Glutamatergic neuron (in vitro differentiated cells): ENCODE results near the gene IQSEC3. TPM values are rescaled to one million over a fixed set of nuclear protein-coding genes. Genes with fewer than 3 reads are reported as not detected.
"Not testable (repeated sequence)": the region's sequence is repeated elsewhere in the genome, so short reads cannot be mapped to it uniquely, and the experiment has no call there.

Experiments
- DNase-seq: peaks from one replicate; pipeline ENCODE4 v3.0.0; 2022
- H3K27ac Mint-ChIP-seq: one replicate; pipeline ENCODE4 v1.8.0; 2020; ENCODE audit warnings: mild to moderate bottlenecking, mixed read lengths, inconsistent platforms; ENCODE audit not compliant: unreplicated experiment
- H3K27me3 Mint-ChIP-seq: one replicate; pipeline ENCODE4 v1.8.0; 2020; ENCODE audit warnings: mild to moderate bottlenecking, moderate library complexity, mixed read lengths, inconsistent platforms; ENCODE audit not compliant: unreplicated experiment
- H3K36me3 Mint-ChIP-seq: one replicate; pipeline ENCODE4 v1.8.0; 2020; ENCODE audit warnings: mild to moderate bottlenecking, mixed read lengths, inconsistent platforms; ENCODE audit not compliant: unreplicated experiment
- H3K4me1 Mint-ChIP-seq: one replicate; pipeline ENCODE4 v1.8.0; 2020; ENCODE audit warnings: mild to moderate bottlenecking, low read depth, mixed read lengths, inconsistent platforms; ENCODE audit not compliant: unreplicated experiment
- H3K4me3 Mint-ChIP-seq: one replicate; pipeline ENCODE4 v1.8.0; 2020; ENCODE audit warnings: mild to moderate bottlenecking, mixed read lengths, inconsistent platforms; ENCODE audit not compliant: unreplicated experiment
- H3K9me3 Mint-ChIP-seq: one replicate; pipeline ENCODE4 v1.8.0; 2020; ENCODE audit warnings: mild to moderate bottlenecking, moderate library complexity, mixed read lengths, inconsistent platforms; ENCODE audit not compliant: unreplicated experiment
- CTCF ChIP-seq: fragments of 200-600 bp; sonication (generic); IDR thresholded peaks from one replicate; pipeline ENCODE4 v1.5.0; 2021; ENCODE audit not compliant: partially characterized antibody, unreplicated experiment
- total RNA-seq: library from RNA; stranded (reverse); fragmentation: NEBNext Ultra II Directional; extraction: Animal tissue kit (Norgen Biotek cat#: 25700); gene quantifications from one replicate; pipeline ENCODE4 v1.2.1, GENCODE V29; 2021; ENCODE audit not compliant: unreplicated experiment

The IQSEC3 gene
- total RNA-seq, 1 donor from 2014 or later = 41.4 TPM

DNA sequence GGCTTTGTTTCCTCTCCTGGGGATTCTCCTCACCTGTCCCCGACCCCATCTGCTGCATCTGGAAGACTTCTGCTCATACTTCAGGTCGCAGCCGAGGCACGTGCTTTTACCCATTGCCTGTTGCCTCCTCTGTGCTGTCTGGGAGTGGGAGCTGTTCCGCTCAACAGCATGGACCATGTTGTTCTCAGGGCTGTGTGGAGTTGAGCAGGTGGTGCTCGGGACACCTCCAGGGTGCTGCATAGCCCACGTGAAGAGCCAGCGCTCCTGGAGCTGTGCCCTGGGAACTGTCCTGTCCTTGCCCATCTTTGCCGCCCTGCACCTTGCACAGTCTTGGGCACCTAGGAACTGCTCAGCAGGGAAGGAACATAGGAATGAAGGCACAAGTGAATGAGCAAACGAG, 62.4 kb downstream of the IQSEC3 start:
- peaks cover 17% of the 10 kb centered on the region for H3K9me3 Mint-ChIP-seq
- H3K27me3 Mint-ChIP-seq = peaks cover 6% of the 10 kb centered on the region
- no peak for TF ChIP-seq CTCF
- H3K36me3 Mint-ChIP-seq = peaks cover 4% of the 10 kb centered on the region
- H3K4me1 Mint-ChIP-seq = peaks cover 9% of the 10 kb centered on the region
- H3K27ac Mint-ChIP-seq = no peak overlapping the region
- H3K4me3 Mint-ChIP-seq = no peak overlapping the region
- no peak for DNase-seq

- Mint-ChIP-seq H3K4me3 (no peak overlapping the region), H3K9me3 (peaks cover 17% of the 10 kb centered on the region), H3K36me3 (peaks cover 4% of the 10 kb centered on the region), H3K4me1 (peaks cover 10% of the 10 kb centered on the region), H3K27me3 (peaks cover 6% of the 10 kb centered on the region), H3K27ac (no peak overlapping the region)
- no peak for TF ChIP-seq CTCF
- no peak for DNase-seq
These were observed 64.0 kb downstream of the IQSEC3 start for GRCh38 chr12:130519-130918.

DNA sequence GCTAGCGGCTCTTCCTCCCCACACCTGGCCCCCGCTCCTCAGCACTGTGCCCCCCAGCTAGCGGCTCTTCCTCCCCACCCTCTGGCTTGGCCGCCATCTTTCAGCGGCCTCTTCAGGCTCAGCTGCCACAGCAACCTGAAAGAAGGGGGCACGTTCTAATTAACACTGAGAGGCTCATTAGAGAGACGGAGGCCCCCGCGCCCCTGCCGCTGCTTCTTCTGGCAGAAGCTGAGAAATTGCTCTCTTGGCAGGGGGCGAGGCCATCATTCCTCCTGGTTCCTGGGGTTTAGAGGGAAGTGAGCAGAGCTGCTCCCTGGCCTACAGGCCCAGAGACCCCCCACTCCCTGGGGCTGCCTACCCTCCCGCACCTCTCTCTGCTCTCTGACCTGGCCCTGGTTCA, 64.4 kb downstream of the IQSEC3 start:
- DNase-seq = no peak
- no peak overlapping the region for H3K27ac Mint-ChIP-seq
- TF ChIP-seq CTCF = no peak
- H3K4me1 Mint-ChIP-seq = peaks cover 10% of the 10 kb centered on the region
- peaks cover 6% of the 10 kb centered on the region for H3K27me3 Mint-ChIP-seq
- H3K9me3 Mint-ChIP-seq = peaks cover 17% of the 10 kb centered on the region
- no peak overlapping the region for H3K4me3 Mint-ChIP-seq
- H3K36me3 Mint-ChIP-seq = peaks cover 4% of the 10 kb centered on the region

- Mint-ChIP-seq H3K4me1 (peaks cover 10% of the 10 kb centered on the region), H3K4me3 (no peak overlapping the region), H3K27me3 (peaks cover 6% of the 10 kb centered on the region), H3K36me3 (peaks cover 4% of the 10 kb centered on the region), H3K9me3 (peaks cover 14% of the 10 kb centered on the region), H3K27ac (no peak overlapping the region)
- DNase-seq = no peak
- TF ChIP-seq CTCF = no peak
These were observed 65.3 kb downstream of the IQSEC3 start for GRCh38 chr12:131732-132495.

- Mint-ChIP-seq H3K9me3 (peaks cover 13% of the 10 kb centered on the region), H3K27me3 (peaks cover 10% of the 10 kb centered on the region)
- not testable (repeated sequence) for H3K4me1 Mint-ChIP-seq, H3K4me3 Mint-ChIP-seq, H3K27ac Mint-ChIP-seq, DNase-seq, H3K36me3 Mint-ChIP-seq
These were observed 67.2 kb downstream of the IQSEC3 start for GRCh38 chr12:133616-134232.
